ENCODE measurements around the gene STARD10. TPM values are rescaled to one million over a fixed set of nuclear protein-coding genes. Genes with fewer than 3 reads are reported as not detected.

The STARD10 gene
- total RNA-seq, 1 experiment from 2014 or later, result 10.8 TPM

Other genes with a start within 250 kb of the STARD10 start
- not detected in 2 replicates for gene PDE2A, start 119.6 kb downstream of the STARD10 start, total RNA-seq (2014; rRNA removed; shearing (Covaris generic))
- gene ARAP1, start 41.6 kb downstream of the STARD10 start, total RNA-seq (2014; rRNA removed; shearing (Covaris generic)), result 26.4 and 31.0 TPM in 2 replicates
- 3.2 and 7.8 TPM in 2 replicates for gene ATG16L2, start 20.4 kb upstream of the STARD10 start, total RNA-seq (2014; rRNA removed; shearing (Covaris generic))